ENCODE data around the gene ZNF367. TPM values are rescaled to one million over a fixed set of nuclear protein-coding genes. Genes with fewer than 3 reads are reported as not detected.
"Not testable (repeated sequence)": the region's sequence is repeated elsewhere in the genome, so short reads cannot be mapped to it uniquely, and the experiment has no call there.

ZNF367 gene
- total RNA-seq, 4 donors from 2014 or later: 0.26 to 21.2 (median 1.7) TPM

GRCh38 chr9:96360976-96361375, 57.2 kb downstream of the ZNF367 start:
- intact Hi-C loops (cut with DNase I; ENCODE audit: low total_unique reads): no loop called here
- Histone ChIP-seq H3K27ac (no peak overlapping the region), H3K9me3 (no peaks in the 10 kb centered on the region), H3K36me3 (no peaks in the 10 kb centered on the region), H3K27me3 (no peaks in the 10 kb centered on the region), H3K4me3 (no peak overlapping the region), H3K4me1 (no peaks in the 10 kb centered on the region)
- DNase-seq: no peak
- no peak for TF ChIP-seq POLR2A (IDR thresholded peaks at IDR 0.05)
- TF ChIP-seq, protein P1, sequence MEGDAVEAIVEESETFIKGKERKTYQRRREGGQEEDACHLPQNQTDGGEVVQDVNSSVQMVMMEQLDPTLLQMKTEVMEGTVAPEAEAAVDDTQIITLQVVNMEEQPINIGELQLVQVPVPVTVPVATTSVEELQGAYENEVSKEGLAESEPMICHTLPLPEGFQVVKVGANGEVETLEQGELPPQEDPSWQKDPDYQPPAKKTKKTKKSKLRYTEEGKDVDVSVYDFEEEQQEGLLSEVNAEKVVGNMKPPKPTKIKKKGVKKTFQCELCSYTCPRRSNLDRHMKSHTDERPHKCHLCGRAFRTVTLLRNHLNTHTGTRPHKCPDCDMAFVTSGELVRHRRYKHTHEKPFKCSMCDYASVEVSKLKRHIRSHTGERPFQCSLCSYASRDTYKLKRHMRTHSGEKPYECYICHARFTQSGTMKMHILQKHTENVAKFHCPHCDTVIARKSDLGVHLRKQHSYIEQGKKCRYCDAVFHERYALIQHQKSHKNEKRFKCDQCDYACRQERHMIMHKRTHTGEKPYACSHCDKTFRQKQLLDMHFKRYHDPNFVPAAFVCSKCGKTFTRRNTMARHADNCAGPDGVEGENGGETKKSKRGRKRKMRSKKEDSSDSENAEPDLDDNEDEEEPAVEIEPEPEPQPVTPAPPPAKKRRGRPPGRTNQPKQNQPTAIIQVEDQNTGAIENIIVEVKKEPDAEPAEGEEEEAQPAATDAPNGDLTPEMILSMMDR (IDR thresholded peaks at IDR 0.05): no peak

GRCh38 chr9:96360523-96360922, 57.6 kb downstream of the ZNF367 start:
- H3K4me1 ChIP-seq; H3K36me3 ChIP-seq; intact Hi-C loops (cut with DNase I; ENCODE audit: low total_unique reads); H3K9me3 ChIP-seq; DNase-seq; H3K4me3 ChIP-seq; H3K27ac ChIP-seq; H3K27me3 ChIP-seq: not testable (repeated sequence)

- H3K9me3 ChIP-seq: no peaks in the 10 kb centered on the region
- H3K4me3 ChIP-seq: no peak overlapping the region
- DNase-seq: no peak
- H3K36me3 ChIP-seq: no peaks in the 10 kb centered on the region
- intact Hi-C loops (cut with DNase I; ENCODE audit: low total_unique reads): no loop called here
- no peak overlapping the region for H3K27ac ChIP-seq
- TF ChIP-seq POLR2A (IDR thresholded peaks at IDR 0.05): no peak
- TF ChIP-seq, protein P1 (IDR thresholded peaks at IDR 0.05): no peak
- no peaks in the 10 kb centered on the region for H3K27me3 ChIP-seq
- no peaks in the 10 kb centered on the region for H3K4me1 ChIP-seq
Measured at GRCh38 chr9:96350866-96351265, 67.3 kb downstream of the ZNF367 start.

DNA sequence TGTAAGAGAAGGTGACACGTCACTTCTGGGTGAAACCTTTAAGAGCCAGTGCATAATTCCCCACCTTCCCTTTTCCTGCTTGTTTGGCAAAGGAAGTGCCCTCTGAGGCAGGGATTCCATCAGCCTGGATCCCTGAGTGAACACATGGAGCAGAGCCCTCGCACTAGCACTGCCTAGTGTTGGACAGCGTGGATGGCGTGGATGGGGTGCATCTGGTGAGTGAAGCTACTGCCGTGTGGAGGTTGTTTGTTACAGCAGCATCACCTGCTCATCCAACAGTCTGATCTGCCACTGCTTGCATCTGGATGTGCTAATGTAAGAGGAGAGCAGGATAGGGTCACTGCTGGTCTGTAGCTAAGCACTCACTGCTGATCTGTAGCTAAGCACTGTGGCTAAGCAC, 69.9 kb downstream of the ZNF367 start:
- Histone ChIP-seq H3K4me1 (peaks cover 0 to 7% of the 10 kb centered on the region in 2 donors), H3K27me3 (no peaks in the 10 kb centered on the region), H3K9me3 (no peaks in the 10 kb centered on the region), H3K36me3 (no peaks in the 10 kb centered on the region), H3K4me3 (no peak overlapping the region), H3K27ac (no peak overlapping the region)
- TF ChIP-seq, protein P1 (IDR thresholded peaks at IDR 0.05): no peak
- TF ChIP-seq POLR2A (IDR thresholded peaks at IDR 0.05): no peak
- intact Hi-C loops (cut with DNase I; ENCODE audit: low total_unique reads): no loop called here
- no peak for DNase-seq

GRCh38 chr9:96345551-96345950, 72.6 kb downstream of the ZNF367 start:
- H3K36me3 ChIP-seq: no peaks in the 10 kb centered on the region
- no peaks in the 10 kb centered on the region for H3K9me3 ChIP-seq
- no peak for DNase-seq
- peaks cover 0 to 7% of the 10 kb centered on the region in 2 donors for H3K4me1 ChIP-seq
- peak overlapping the region; percentile 57 to 65 for H3K27ac ChIP-seq
- H3K4me3 ChIP-seq: no peak overlapping the region
- TF ChIP-seq, protein P1 (IDR thresholded peaks at IDR 0.05): no peak
- TF ChIP-seq POLR2A (IDR thresholded peaks at IDR 0.05): no peak
- intact Hi-C loops (cut with DNase I; ENCODE audit: low total_unique reads): no loop called here
- H3K27me3 ChIP-seq: no peaks in the 10 kb centered on the region

Measured in uterus (tissue), 4 donors.